OCI-LY3 (cell line): ENCODE results near the gene KRT35.

ENCODE experiments used
- H2AFZ ChIP-seq: fragments of 200-600, 300-600 bp; shearing (Covaris generic); 2 replicates; pipeline ENCODE4 v1.6.0; 2014; ENCODE audit warnings: antibody characterized with exemption, low read depth, low read length
- H3K27ac ChIP-seq: fragments of 200-600, 300-600 bp; sonication (generic); 2 replicates; pipeline ENCODE4 v1.5.1; 2014; ENCODE audit warnings: mild to moderate bottlenecking, low read length, moderate library complexity, mixed read lengths
- H3K27me3 ChIP-seq: fragments of 200-600, 300-600 bp; sonication (generic); 2 replicates; pipeline ENCODE4 v1.6.1; 2014; ENCODE audit warnings: low read depth, low read length, mixed read lengths
- H3K36me3 ChIP-seq: fragments of 200-600, 300-600 bp; sonication (generic); replicated peaks from 2 replicates; pipeline ENCODE3; 2014; ENCODE audit warnings: low read depth, low read length, mixed read lengths
- H3K4me1 ChIP-seq: fragments of 300-600, 200-600 bp; sonication (generic); 2 replicates; pipeline ENCODE4 v1.6.1; 2014; ENCODE audit warnings: low read length, mixed read lengths
- H3K4me2 ChIP-seq: fragments of 200-600, 300-600 bp; sonication (generic); 2 replicates; pipeline ENCODE4 v1.6.1; 2014; ENCODE audit warnings: low read length, mixed read lengths
- H3K4me3 ChIP-seq: fragments of 300-600, 200-600 bp; sonication (generic); 2 replicates; pipeline ENCODE4 v1.5.1; 2014; ENCODE audit warnings: antibody characterized with exemption, mild to moderate bottlenecking, low read length, moderate library complexity
- H3K79me2 ChIP-seq: fragments of 300-600, 200-600 bp; shearing (Covaris generic); 2 replicates; pipeline ENCODE4 v1.6.1; 2014; ENCODE audit warnings: mild to moderate bottlenecking, low read length, mixed read lengths
- H3K9ac ChIP-seq: fragments of 300-600, 200-600 bp; shearing (Covaris generic); 2 replicates; pipeline ENCODE4 v1.6.0; 2014; ENCODE audit warnings: mild to moderate bottlenecking, low read length, moderate library complexity
- H3K9me3 ChIP-seq: fragments of 200-600, 300-600 bp; shearing (Covaris generic); 2 replicates; pipeline ENCODE4 v1.6.1; 2014; ENCODE audit warnings: low read length, mixed read lengths; ENCODE audit not compliant: insufficient read depth
- H4K20me1 ChIP-seq: fragments of 200-600, 300-600 bp; sonication (generic); 2 replicates; pipeline ENCODE4 v1.6.1; 2016; ENCODE audit warnings: low read length, mixed read lengths; ENCODE audit not compliant: insufficient read depth
- CTCF ChIP-seq: fragments of 200-600, 300-600 bp; sonication (generic); IDR thresholded peaks from 2 replicates; pipeline ENCODE4 v1.5.1; 2014; ENCODE audit warnings: antibody characterized with exemption, low read length, low read depth
- EZH2phosphoT487 ChIP-seq: fragments of 200-600 bp; shearing (Covaris generic); IDR thresholded peaks from 2 replicates; pipeline ENCODE4 v1.6.1; 2018; ENCODE audit warnings: antibody characterized with exemption, mixed run types, low read depth

Gene KRT35

GRCh38 chr17:41475421-41475820 lies 5.5 kb downstream of the KRT35 start:
- H2AFZ ChIP-seq, result no peak overlapping the region

GRCh38 chr17:41474863-41475262 lies 6.1 kb downstream of the KRT35 start:
- H4K20me1 ChIP-seq, result no peaks in the 10 kb centered on the region
- peaks cover 3% of the 10 kb centered on the region; the same call in 1 of the 2 replicates for H3K27me3 ChIP-seq
- no peaks in the 10 kb centered on the region for H3K9me3 ChIP-seq
- H3K4me2 ChIP-seq, result no peak overlapping the region
- TF ChIP-seq CTCF (no peak), EZH2phosphoT487 (no peak)
- H2AFZ ChIP-seq, result no peak overlapping the region
- no peak overlapping the region for H3K27ac ChIP-seq
- H3K9ac ChIP-seq, result no peak overlapping the region
- peaks cover 3% of the 10 kb centered on the region for H3K4me1 ChIP-seq
- no peak overlapping the region for H3K4me3 ChIP-seq
- no peaks in the 10 kb centered on the region for H3K36me3 ChIP-seq
- H3K79me2 ChIP-seq, result no peaks in the 10 kb centered on the region

More at GRCh38 chr17:41475421-41475820, 5.5 kb downstream of the KRT35 start:
- peaks cover 3% of the 10 kb centered on the region; the same call in 1 of the 2 replicates for H3K27me3 ChIP-seq
- no peaks in the 10 kb centered on the region for H3K36me3 ChIP-seq
- no peak overlapping the region for H3K4me3 ChIP-seq
- H3K4me2 ChIP-seq, result no peak overlapping the region
- no peaks in the 10 kb centered on the region for H3K9me3 ChIP-seq
- no peak overlapping the region for H3K9ac ChIP-seq
- no peaks in the 10 kb centered on the region for H4K20me1 ChIP-seq
- H3K4me1 ChIP-seq, result peaks cover 8% of the 10 kb centered on the region
- no peak overlapping the region for H3K27ac ChIP-seq
- H3K79me2 ChIP-seq, result no peaks in the 10 kb centered on the region
- TF ChIP-seq EZH2phosphoT487, result no peak
- TF ChIP-seq CTCF, result no peak

- no peaks in the 10 kb centered on the region for H3K79me2 ChIP-seq
- no peaks in the 10 kb centered on the region for H3K36me3 ChIP-seq
- no peaks in the 10 kb centered on the region for H3K4me1 ChIP-seq
- no peak for TF ChIP-seq EZH2phosphoT487
- TF ChIP-seq CTCF, result no peak
- no peak overlapping the region for H3K27ac ChIP-seq
- no peak overlapping the region for H3K4me2 ChIP-seq
- no peak overlapping the region for H3K4me3 ChIP-seq
- no peaks in the 10 kb centered on the region for H4K20me1 ChIP-seq
- H2AFZ ChIP-seq, result no peak overlapping the region
- H3K27me3 ChIP-seq, result peaks cover 3% of the 10 kb centered on the region; the same call in 1 of the 2 replicates
- H3K9ac ChIP-seq, result no peak overlapping the region
- H3K9me3 ChIP-seq, result no peaks in the 10 kb centered on the region
These were observed 12.6 kb downstream of the KRT35 start for GRCh38 chr17:41468346-41468745.

- Histone ChIP-seq H3K27ac (no peak overlapping the region), H3K79me2 (no peaks in the 10 kb centered on the region), H2AFZ (no peak overlapping the region), H3K9me3 (no peaks in the 10 kb centered on the region), H3K9ac (no peak overlapping the region), H3K27me3 (peaks cover 3% of the 10 kb centered on the region; the same call in 1 of the 2 replicates), H3K4me1 (no peaks in the 10 kb centered on the region), H4K20me1 (no peaks in the 10 kb centered on the region), H3K36me3 (no peaks in the 10 kb centered on the region), H3K4me3 (no peak overlapping the region), H3K4me2 (no peak overlapping the region)
- no peak for TF ChIP-seq EZH2phosphoT487
- no peak for TF ChIP-seq CTCF
These were observed 13.4 kb downstream of the KRT35 start for GRCh38 chr17:41467561-41467960.
